MM.1S (cell line): Measurements from ENCODE around the gene TPM1.

ENCODE experiments used
- DNase-seq: peaks from one replicate; pipeline ENCODE4 v3.0.0-alpha.2; 2015
- H2AFZ ChIP-seq: fragments of 300-600 bp; sonication (generic); 2 replicates; pipeline ENCODE4 v1.6.0; 2016; ENCODE audit warnings: antibody characterized with exemption, low read length
- H3F3A ChIP-seq: fragments of 300-600 bp; sonication (generic); 2 replicates; pipeline ENCODE4 v1.6.1; 2016; ENCODE audit warnings: mild to moderate bottlenecking, antibody characterized with exemption, low read length, moderate library complexity, mixed read lengths; ENCODE audit not compliant: insufficient read depth
- H3K27ac ChIP-seq: fragments of 300-600 bp; sonication (generic); 2 replicates; pipeline ENCODE4 v1.5.1; 2016; ENCODE audit warnings: mild to moderate bottlenecking, low read length
- H3K27me3 ChIP-seq: fragments of 300-600 bp; sonication (generic); replicated peaks from 2 replicates; pipeline ENCODE4 v1.6.0; 2016; ENCODE audit warnings: low read length; ENCODE audit not compliant: insufficient read depth
- H3K36me3 ChIP-seq: fragments of 300-600 bp; sonication (generic); replicated peaks from 2 replicates; pipeline ENCODE4 v1.6.1; 2016; ENCODE audit warnings: mild to moderate bottlenecking, low read length, mixed read lengths; ENCODE audit not compliant: insufficient read depth
- H3K4me1 ChIP-seq: fragments of 300-600 bp; sonication (generic); 2 replicates; pipeline ENCODE4 v1.6.1; 2016; ENCODE audit warnings: low read length, mixed read lengths
- H3K4me2 ChIP-seq: fragments of 300-600 bp; sonication (generic); 2 replicates; pipeline ENCODE4 v1.6.0; 2016; ENCODE audit warnings: low read depth, low read length
- H3K4me3 ChIP-seq: fragments of 300-600 bp; sonication (generic); 2 replicates; pipeline ENCODE4 v1.5.1; 2016; ENCODE audit warnings: low read length, mixed read lengths
- H3K79me2 ChIP-seq: fragments of 300-600 bp; sonication (generic); 2 replicates; pipeline ENCODE4 v1.6.1; 2016; ENCODE audit warnings: mixed run types, low read length, mixed read lengths
- H3K9ac ChIP-seq: fragments of 300-600 bp; sonication (generic); 2 replicates; pipeline ENCODE4 v1.6.1; 2016; ENCODE audit warnings: low read length, mixed read lengths
- H3K9me2 ChIP-seq: fragments of 300-600 bp; sonication (generic); replicated peaks from 2 replicates; pipeline ENCODE4 v1.6.1; 2016; ENCODE audit warnings: mild to moderate bottlenecking, low read length, mixed read lengths; ENCODE audit not compliant: insufficient read depth
- H3K9me3 ChIP-seq: fragments of 300-600 bp; sonication (generic); replicated peaks from 2 replicates; pipeline ENCODE4 v1.6.1; 2016; ENCODE audit warnings: mild to moderate bottlenecking, low read length, mixed read lengths; ENCODE audit not compliant: insufficient read depth
- H4K20me1 ChIP-seq: fragments of 300-600 bp; sonication (generic); 2 replicates; pipeline ENCODE4 v1.6.1; 2016; ENCODE audit warnings: mild to moderate bottlenecking, low read length, moderate library complexity, mixed read lengths; ENCODE audit not compliant: insufficient read depth
- EZH2 ChIP-seq: fragments of 300-600 bp; sonication (generic); optimal IDR thresholded peaks from 2 replicates; pipeline ENCODE3; 2017; ENCODE audit warnings: low read depth, mild to moderate bottlenecking, antibody characterized with exemption, low read length, mixed read lengths
- EZH2phosphoT487 ChIP-seq: fragments of 300-600 bp; sonication (generic); IDR thresholded peaks from 2 replicates; pipeline ENCODE4 v1.6.1; 2018; ENCODE audit warnings: antibody characterized with exemption, low read length
- TF ChIP-seq, protein P1 (sequence below): fragments of 300-600 bp; sonication (generic); IDR thresholded peaks from 2 replicates; pipeline ENCODE4 v1.5.1; 2016; ENCODE audit warnings: antibody characterized with exemption, low read length, mixed read lengths

The TPM1 gene

GRCh38 chr15:63050731-63051155 is 8.2 kb downstream of the TPM1 start:
- Histone ChIP-seq H3K9me2 (no peaks in the 10 kb centered on the region), H3K9ac (no peak overlapping the region), H3K9me3 (no peaks in the 10 kb centered on the region), H3K36me3 (no peaks in the 10 kb centered on the region), H3K4me2 (no peak overlapping the region), H3K79me2 (no peaks in the 10 kb centered on the region), H3K4me3 (no peak overlapping the region), H3K27ac (no peak overlapping the region), H3F3A (peaks cover 8% of the 10 kb centered on the region; the same call in 1 of the 2 replicates), H2AFZ (no peak overlapping the region), H3K4me1 (0 out of 2 replicates have a peak, but pooled peaks cover 9% of the 10 kb centered on the region), H3K27me3 (peaks cover 19% of the 10 kb centered on the region), H4K20me1 (no peaks in the 10 kb centered on the region)
- no peak for DNase-seq
- TF ChIP-seq, protein P1, sequence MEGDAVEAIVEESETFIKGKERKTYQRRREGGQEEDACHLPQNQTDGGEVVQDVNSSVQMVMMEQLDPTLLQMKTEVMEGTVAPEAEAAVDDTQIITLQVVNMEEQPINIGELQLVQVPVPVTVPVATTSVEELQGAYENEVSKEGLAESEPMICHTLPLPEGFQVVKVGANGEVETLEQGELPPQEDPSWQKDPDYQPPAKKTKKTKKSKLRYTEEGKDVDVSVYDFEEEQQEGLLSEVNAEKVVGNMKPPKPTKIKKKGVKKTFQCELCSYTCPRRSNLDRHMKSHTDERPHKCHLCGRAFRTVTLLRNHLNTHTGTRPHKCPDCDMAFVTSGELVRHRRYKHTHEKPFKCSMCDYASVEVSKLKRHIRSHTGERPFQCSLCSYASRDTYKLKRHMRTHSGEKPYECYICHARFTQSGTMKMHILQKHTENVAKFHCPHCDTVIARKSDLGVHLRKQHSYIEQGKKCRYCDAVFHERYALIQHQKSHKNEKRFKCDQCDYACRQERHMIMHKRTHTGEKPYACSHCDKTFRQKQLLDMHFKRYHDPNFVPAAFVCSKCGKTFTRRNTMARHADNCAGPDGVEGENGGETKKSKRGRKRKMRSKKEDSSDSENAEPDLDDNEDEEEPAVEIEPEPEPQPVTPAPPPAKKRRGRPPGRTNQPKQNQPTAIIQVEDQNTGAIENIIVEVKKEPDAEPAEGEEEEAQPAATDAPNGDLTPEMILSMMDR = no peak
- no peak for TF ChIP-seq EZH2phosphoT487
- TF ChIP-seq EZH2 = no peak

- no peaks in the 10 kb centered on the region for H3K36me3 ChIP-seq
- H2AFZ ChIP-seq = no peak overlapping the region
- H3K4me1 ChIP-seq = 0 out of 2 replicates have a peak, but pooled peaks cover 9% of the 10 kb centered on the region
- H3K4me2 ChIP-seq = no peak overlapping the region
- peaks cover 12% of the 10 kb centered on the region for H3K27me3 ChIP-seq
- no peaks in the 10 kb centered on the region for H3K9me2 ChIP-seq
- no peaks in the 10 kb centered on the region for H3K9me3 ChIP-seq
- no peak for DNase-seq
- no peaks in the 10 kb centered on the region for H3K79me2 ChIP-seq
- peaks cover 8% of the 10 kb centered on the region; the same call in 1 of the 2 replicates for H3F3A ChIP-seq
- H3K27ac ChIP-seq = no peak overlapping the region
- H4K20me1 ChIP-seq = no peaks in the 10 kb centered on the region
- TF ChIP-seq, protein P1 = no peak
- TF ChIP-seq EZH2 (no peak), EZH2phosphoT487 (no peak)
- H3K4me3 ChIP-seq = no peak overlapping the region
- no peak overlapping the region for H3K9ac ChIP-seq
Measured at GRCh38 chr15:63051156-63052066, 8.9 kb downstream of the TPM1 start.

- no peak overlapping the region for H2AFZ ChIP-seq
- no peak for DNase-seq
- H3K9me2 ChIP-seq = no peaks in the 10 kb centered on the region
- H4K20me1 ChIP-seq = no peaks in the 10 kb centered on the region
- no peaks in the 10 kb centered on the region for H3K36me3 ChIP-seq
- 0 out of 2 replicates have a peak, but pooled peaks cover 9% of the 10 kb centered on the region for H3K4me1 ChIP-seq
- H3K9ac ChIP-seq = no peak overlapping the region
- no peaks in the 10 kb centered on the region for H3K9me3 ChIP-seq
- no peak overlapping the region for H3K4me2 ChIP-seq
- peaks cover 5% of the 10 kb centered on the region for H3K27me3 ChIP-seq
- peaks cover 8% of the 10 kb centered on the region; the same call in 1 of the 2 replicates for H3F3A ChIP-seq
- no peaks in the 10 kb centered on the region for H3K79me2 ChIP-seq
- TF ChIP-seq, protein P1 = no peak
- TF ChIP-seq EZH2 = no peak
- no peak for TF ChIP-seq EZH2phosphoT487
- H3K27ac ChIP-seq = no peak overlapping the region
- no peak overlapping the region for H3K4me3 ChIP-seq
Measured at GRCh38 chr15:63052077-63052841, 9.7 kb downstream of the TPM1 start.
